Measurements from ENCODE around the gene TOM1.

Gene TOM1

DNA sequence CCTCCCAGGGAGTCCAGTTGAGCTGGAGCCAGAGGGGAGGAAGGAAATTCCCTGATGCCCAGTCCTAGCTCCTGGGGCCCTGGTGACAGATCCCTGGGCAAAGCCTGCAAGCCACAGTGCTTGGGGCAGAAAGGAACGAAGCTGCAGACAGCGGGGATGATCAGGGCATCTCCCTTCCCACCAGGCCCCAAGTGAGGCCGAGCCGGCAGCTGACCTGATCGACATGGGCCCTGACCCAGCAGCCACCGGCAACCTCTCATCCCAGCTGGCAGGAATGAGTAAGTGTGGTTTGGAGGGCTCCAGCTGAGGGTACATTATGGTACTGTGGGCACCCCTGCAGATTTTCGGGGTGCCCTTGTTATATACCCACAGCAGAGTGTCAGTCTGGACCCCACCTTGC is 33.5 kb downstream of the TOM1 start:
- Histone ChIP-seq H3K9me2 (replicated peaks; ENCODE audit: low read depth, low read length) (no peaks in the 10 kb centered on the region), H3K9me3 (ENCODE audit: insufficient read depth, low read depth, low read length) (no peaks in the 10 kb centered on the region), H3K4me3 (ENCODE audit: low read length, poor library complexity, severe bottlenecking) (no peak overlapping the region), H3K4me2 (ENCODE audit: low read depth, low read length, poor library complexity, severe bottlenecking) (peak overlapping the region; percentile 79), H3K27me3 (ENCODE audit: insufficient read depth, low read length, poor library complexity, severe bottlenecking) (no peaks in the 10 kb centered on the region), H3K36me3 (ENCODE audit: insufficient read depth, low read length) (peaks cover 12% of the 10 kb centered on the region; the same call in 1 of the 2 replicates), H2AFZ (ENCODE audit: low read length) (no peak overlapping the region), H4K20me1 (ENCODE audit: insufficient read depth, low read length, poor library complexity, severe bottlenecking) (no peaks in the 10 kb centered on the region), H3K9ac (ENCODE audit: low read depth, low read length, poor library complexity, severe bottlenecking) (peak overlapping the region; percentile 78), H3K79me2 (ENCODE audit: insufficient read depth, low read length) (peaks cover 9% of the 10 kb centered on the region), H3K4me1 (ENCODE audit: insufficient read depth, low read length, poor library complexity, severe bottlenecking) (peaks cover 81% of the 10 kb centered on the region), H3F3A (ENCODE audit: low read depth) (peaks cover 15% of the 10 kb centered on the region; the same call in 1 of the 2 replicates)
- TF ChIP-seq, protein P1, sequence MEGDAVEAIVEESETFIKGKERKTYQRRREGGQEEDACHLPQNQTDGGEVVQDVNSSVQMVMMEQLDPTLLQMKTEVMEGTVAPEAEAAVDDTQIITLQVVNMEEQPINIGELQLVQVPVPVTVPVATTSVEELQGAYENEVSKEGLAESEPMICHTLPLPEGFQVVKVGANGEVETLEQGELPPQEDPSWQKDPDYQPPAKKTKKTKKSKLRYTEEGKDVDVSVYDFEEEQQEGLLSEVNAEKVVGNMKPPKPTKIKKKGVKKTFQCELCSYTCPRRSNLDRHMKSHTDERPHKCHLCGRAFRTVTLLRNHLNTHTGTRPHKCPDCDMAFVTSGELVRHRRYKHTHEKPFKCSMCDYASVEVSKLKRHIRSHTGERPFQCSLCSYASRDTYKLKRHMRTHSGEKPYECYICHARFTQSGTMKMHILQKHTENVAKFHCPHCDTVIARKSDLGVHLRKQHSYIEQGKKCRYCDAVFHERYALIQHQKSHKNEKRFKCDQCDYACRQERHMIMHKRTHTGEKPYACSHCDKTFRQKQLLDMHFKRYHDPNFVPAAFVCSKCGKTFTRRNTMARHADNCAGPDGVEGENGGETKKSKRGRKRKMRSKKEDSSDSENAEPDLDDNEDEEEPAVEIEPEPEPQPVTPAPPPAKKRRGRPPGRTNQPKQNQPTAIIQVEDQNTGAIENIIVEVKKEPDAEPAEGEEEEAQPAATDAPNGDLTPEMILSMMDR (conservative IDR thresholded peaks at IDR 0.05; ENCODE audit: low read length), result no peak
- TF ChIP-seq EZH2phosphoT487 (IDR thresholded peaks at IDR 0.05; ENCODE audit: borderline replicate concordance), result no peak

DNA sequence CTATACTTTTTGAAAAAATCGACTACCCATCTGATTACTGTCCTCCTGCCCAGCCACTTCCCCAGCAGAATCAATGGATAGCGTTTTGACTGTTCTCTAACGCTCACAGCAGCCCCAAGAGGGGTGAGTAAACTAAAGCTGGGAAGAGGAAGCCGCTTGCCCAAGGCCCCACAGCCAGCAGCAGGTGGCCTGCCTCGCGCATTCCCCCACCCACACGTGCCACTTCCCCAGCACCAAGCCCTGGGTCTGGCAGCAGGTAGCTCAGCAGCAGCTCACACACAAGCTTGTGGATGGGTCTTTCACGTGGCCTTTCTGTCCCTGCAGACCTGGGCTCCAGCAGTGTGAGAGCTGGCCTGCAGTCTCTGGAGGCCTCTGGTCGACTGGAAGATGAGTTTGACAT is 34.3 kb downstream of the TOM1 start:
- Histone ChIP-seq H3K9ac (ENCODE audit: low read depth, low read length, poor library complexity, severe bottlenecking) (peak overlapping the region; percentile 78), H2AFZ (ENCODE audit: low read length) (no peak overlapping the region), H3F3A (ENCODE audit: low read depth) (peaks cover 15% of the 10 kb centered on the region; the same call in 1 of the 2 replicates), H3K4me1 (ENCODE audit: insufficient read depth, low read length, poor library complexity, severe bottlenecking) (peaks cover 83% of the 10 kb centered on the region), H4K20me1 (ENCODE audit: insufficient read depth, low read length, poor library complexity, severe bottlenecking) (no peaks in the 10 kb centered on the region), H3K36me3 (ENCODE audit: insufficient read depth, low read length) (peaks cover 9% of the 10 kb centered on the region; the same call in 1 of the 2 replicates), H3K4me3 (ENCODE audit: low read length, poor library complexity, severe bottlenecking) (peak overlapping the region; percentile 43), H3K9me3 (ENCODE audit: insufficient read depth, low read depth, low read length) (no peaks in the 10 kb centered on the region), H3K27me3 (ENCODE audit: insufficient read depth, low read length, poor library complexity, severe bottlenecking) (no peaks in the 10 kb centered on the region), H3K9me2 (replicated peaks; ENCODE audit: low read depth, low read length) (no peaks in the 10 kb centered on the region), H3K79me2 (ENCODE audit: insufficient read depth, low read length) (peaks cover 9% of the 10 kb centered on the region), H3K4me2 (ENCODE audit: low read depth, low read length, poor library complexity, severe bottlenecking) (peak overlapping the region; percentile 79)
- TF ChIP-seq EZH2phosphoT487 (IDR thresholded peaks at IDR 0.05; ENCODE audit: borderline replicate concordance), result no peak
- TF ChIP-seq, protein P1 (conservative IDR thresholded peaks at IDR 0.05; ENCODE audit: low read length), result no peak

DNA sequence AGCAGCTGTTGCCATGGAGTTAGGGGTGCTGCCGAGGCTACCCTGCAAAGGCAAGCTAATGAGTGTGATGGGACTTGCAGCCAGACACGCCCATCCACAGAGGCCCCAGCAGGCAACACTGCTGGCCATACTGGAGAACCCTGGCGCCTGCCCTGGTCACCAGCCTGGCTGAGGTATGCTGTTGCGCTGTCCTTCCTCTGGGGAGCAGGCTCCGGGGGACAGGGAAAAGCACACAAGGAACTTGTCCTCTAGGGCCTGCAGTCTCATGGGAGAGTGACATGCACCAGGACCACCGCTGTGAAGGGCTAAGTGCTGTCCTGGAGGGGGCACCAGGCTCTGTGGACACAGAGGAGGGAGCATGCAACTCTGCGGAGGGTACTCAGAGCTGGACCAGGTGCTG is 35.8 kb downstream of the TOM1 start:
- Histone ChIP-seq H3K36me3 (ENCODE audit: insufficient read depth, low read length) (peaks cover 9% of the 10 kb centered on the region; the same call in 1 of the 2 replicates), H3K4me2 (ENCODE audit: low read depth, low read length, poor library complexity, severe bottlenecking) (peak overlapping the region; percentile 79), H3K79me2 (ENCODE audit: insufficient read depth, low read length) (peaks cover 9% of the 10 kb centered on the region), H3K9ac (ENCODE audit: low read depth, low read length, poor library complexity, severe bottlenecking) (peak overlapping the region; percentile 78), H3K4me1 (ENCODE audit: insufficient read depth, low read length, poor library complexity, severe bottlenecking) (peaks cover 69% of the 10 kb centered on the region), H3F3A (ENCODE audit: low read depth) (peaks cover 12% of the 10 kb centered on the region; the same call in 1 of the 2 replicates), H4K20me1 (ENCODE audit: insufficient read depth, low read length, poor library complexity, severe bottlenecking) (no peaks in the 10 kb centered on the region), H3K27me3 (ENCODE audit: insufficient read depth, low read length, poor library complexity, severe bottlenecking) (no peaks in the 10 kb centered on the region), H3K4me3 (ENCODE audit: low read length, poor library complexity, severe bottlenecking) (peak overlapping the region; percentile 43), H2AFZ (ENCODE audit: low read length) (no peak overlapping the region), H3K9me2 (replicated peaks; ENCODE audit: low read depth, low read length) (no peaks in the 10 kb centered on the region), H3K9me3 (ENCODE audit: insufficient read depth, low read depth, low read length) (no peaks in the 10 kb centered on the region)
- TF ChIP-seq, protein P1 (conservative IDR thresholded peaks at IDR 0.05; ENCODE audit: low read length), result peak; percentile 31; the same call in 1 of the 2 replicates
- TF ChIP-seq EZH2phosphoT487 (IDR thresholded peaks at IDR 0.05; ENCODE audit: borderline replicate concordance), result no peak
